Non-pigmented ciliary epithelial cell (primary cell): ENCODE data around the gene SSUH2.
"Not testable (repeated sequence)": the region's sequence is repeated elsewhere in the genome, so short reads cannot be mapped to it uniquely, and the experiment has no call there.

Experiments used
- DNase-seq: peaks from one replicate; pipeline ENCODE4 v3.0.0-alpha.2; 2010; ENCODE audit warnings: low read depth

The SSUH2 gene, protein sequence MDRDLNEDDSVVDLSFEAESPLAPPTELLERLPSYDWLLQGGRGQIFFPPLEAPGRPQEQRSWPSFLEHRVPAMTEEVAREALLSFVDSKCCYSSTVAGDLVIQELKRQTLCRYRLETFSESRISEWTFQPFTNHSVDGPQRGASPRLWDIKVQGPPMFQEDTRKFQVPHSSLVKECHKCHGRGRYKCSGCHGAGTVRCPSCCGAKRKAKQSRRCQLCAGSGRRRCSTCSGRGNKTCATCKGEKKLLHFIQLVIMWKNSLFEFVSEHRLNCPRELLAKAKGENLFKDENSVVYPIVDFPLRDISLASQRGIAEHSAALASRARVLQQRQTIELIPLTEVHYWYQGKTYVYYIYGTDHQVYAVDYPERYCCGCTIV

GRCh38 chr3:8644748-8645390 lies at the start of gene SSUH2:
TSS of gene SSUH2 (minus strand) at chr3:8644798. CDS start at chr3:8644758, 40 bp downstream.
- no peak for DNase-seq

GRCh38 chr3:8691295-8691694 lies 46.7 kb upstream of the SSUH2 start:
- DNase-seq, result not testable (repeated sequence)

- not testable (repeated sequence) for DNase-seq
Measured at GRCh38 chr3:8684992-8685391, 40.4 kb upstream of the SSUH2 start.

DNA sequence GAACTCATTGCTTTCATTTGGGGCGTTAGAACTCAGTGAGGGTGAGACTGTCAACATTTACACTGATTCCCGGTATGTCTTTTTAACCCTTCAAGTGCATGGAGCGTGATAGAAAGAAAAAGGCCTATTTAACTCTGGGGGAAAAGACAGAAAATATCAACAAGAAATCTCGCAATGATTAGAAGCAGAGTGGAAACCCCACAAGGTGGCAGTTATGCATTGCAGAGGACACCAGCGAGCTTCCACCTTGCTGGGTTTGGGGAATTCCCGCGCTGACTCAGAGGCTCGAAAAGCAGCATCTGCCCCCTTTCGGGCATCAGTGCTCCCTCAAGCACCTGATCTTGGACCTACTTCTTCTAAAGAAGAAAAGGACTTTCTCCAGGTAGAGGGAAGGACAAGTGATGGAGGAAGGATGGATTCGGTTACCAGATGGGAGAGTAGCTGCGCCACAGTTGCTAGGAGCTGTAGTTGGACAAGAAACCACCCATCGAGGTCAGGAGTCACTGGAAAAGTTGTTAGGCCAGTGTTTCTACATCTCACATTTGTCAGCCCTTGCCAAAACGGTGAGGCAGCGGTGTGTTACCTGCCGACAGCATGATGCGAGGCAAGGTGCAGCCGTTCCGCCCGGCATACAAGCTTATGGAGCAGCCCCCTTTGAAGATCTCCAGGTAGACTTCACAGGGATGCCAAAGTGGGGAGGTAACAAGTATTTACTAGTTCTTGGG lies 38.4 kb upstream of the SSUH2 start:
- DNase-seq, result not testable (repeated sequence)

- not testable (repeated sequence) for DNase-seq
Measured at GRCh38 chr3:8681881-8682538, 37.4 kb upstream of the SSUH2 start.

DNA sequence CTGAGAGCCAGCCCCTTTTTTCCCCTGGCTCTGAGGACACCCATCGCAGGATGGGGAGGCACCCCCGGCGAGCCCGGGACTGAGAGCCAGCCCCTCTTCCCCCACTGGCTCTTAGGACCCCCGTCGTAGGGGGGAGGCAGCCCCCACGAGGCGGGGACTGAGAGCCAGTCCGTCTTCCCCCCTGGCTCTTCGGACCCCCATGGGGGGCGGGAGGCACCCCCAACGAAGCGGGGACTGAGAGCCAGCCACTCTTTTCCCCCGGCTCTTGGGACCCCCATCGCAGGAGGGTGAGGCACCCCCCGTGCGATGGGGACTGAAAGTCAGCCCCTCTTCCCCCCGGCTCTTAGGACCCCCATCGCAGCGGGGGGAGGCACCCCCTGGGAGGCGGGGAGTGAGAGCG lies 36.8 kb upstream of the SSUH2 start:
- DNase-seq, result no peak

DNA sequence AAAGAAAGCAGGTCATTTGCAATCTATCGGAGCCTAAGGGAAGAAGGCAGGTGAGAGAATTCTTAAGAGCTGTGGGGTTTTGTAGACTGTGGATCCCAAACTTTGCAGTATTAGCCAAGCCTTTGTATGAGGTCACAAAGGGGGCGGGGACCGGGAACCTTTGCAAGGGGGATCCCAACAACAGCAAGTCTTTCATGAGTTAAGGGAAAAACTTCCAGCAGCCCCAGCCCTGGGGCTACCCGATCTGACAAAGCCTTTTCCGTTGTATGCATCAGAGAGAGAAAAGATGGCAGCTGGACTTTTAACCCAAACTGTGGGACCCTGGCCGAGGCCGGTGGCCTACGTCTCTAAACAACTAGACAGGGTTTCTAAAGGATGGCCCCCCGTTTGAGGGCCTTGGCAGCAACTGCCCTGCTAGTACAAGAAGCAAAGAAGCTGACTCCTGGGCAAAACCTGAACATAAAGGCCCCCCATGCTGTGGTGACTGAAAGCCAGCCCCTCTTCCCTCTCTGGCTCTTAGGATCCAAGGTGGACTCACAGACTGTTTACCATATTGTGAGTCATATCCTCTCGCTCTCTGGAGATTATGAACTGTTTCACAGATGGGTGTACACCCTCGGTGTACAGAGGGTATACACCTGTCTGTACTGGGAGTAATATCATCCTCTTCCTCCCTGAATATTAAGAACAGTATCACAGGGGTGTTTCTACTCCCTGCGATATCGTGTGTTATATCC lies 35.4 kb upstream of the SSUH2 start:
- DNase-seq, result not testable (repeated sequence)

DNA sequence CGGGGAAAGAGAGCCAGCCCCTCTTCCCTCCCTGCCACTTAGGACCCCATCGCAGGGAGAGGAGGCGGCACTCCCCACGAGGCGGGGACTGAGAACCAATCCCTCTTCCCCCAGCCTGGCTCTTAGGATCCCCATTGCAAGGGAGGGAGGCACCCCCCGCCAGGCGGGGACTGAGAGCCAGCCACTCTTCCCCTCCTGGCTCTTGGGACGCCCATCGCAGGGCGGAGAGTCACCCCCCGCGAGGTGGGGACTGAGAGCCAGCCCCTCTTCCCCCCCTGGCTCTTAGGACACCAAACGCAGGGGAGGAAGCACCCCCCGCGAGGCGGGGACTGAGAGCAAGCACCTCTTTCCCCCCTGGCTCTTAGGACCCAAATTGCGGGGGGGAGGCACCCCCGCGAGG lies 34.2 kb upstream of the SSUH2 start:
- DNase-seq, result no peak

GRCh38 chr3:8677258-8677657 lies 32.7 kb upstream of the SSUH2 start:
- DNase-seq, result not testable (repeated sequence)

DNA sequence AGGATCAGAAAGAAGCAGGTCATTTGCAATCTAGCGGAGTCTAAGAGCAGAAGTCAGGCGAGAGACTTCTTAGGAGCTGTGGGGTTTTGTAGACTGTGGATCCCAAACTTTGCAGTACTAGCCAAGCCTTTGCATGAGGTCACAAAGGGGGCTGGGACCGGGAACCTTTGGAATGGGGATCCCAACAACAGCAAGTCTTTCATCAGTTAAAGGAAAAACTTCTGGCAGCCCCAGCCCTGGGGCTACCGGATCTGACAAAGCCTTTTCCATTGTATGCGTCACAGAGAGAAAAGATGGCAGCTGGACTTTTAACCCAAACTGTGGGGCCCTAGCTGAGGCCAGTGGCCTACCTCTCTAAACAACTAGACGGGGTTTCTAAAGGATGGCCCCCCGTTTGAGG lies 31.0 kb upstream of the SSUH2 start:
- not testable (repeated sequence) for DNase-seq

DNA sequence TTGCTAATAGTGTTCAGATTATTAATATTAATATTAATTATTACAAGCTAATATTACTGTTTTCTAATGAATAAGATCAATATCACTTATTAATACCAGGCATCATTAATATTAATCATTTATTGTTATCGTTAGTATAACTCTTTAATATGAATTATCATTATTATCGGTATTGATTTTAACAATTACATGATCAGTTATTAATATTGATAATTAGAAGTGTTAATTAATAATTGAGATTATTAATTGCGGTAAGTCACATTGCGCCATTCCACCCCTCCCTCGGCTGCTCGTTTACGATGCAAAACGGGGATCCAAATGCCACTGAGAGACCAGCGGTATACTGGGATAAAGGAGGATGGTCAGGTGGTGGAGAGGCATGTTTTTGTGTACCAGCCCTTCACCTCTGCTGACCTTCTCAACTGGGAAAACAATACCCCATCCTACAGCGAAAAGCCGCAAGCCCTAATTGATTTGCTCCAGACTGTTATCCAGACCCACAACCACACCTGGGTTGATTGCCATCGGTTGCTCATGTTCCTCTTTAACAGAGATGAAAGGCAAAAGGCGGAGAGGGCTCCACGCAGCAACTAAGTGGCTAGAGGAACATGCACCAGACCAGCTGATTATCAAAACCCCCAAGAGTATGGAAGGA lies 28.6 kb upstream of the SSUH2 start:
- no peak for DNase-seq

- DNase-seq, result no peak
Measured at GRCh38 chr3:8669019-8669418, 24.4 kb upstream of the SSUH2 start.

DNA sequence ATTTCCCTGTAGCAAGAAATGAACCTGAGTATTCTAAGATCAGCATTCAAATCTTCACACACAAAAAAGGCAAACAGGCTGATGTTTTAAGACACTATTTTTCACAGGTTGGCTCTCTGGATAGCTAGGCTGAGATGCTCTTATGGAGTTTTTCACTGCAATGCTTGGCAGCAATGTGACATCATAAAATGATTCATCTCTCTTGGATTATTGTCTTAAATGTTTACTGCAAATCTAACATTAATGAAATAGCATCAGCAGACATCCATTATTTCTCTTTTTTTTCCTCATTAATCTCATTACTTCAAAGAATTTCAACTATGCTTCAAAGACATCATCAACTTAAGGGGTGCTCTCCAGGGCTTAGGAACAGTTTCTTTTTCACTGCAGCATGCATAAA lies 23.6 kb upstream of the SSUH2 start:
- no peak for DNase-seq

DNA sequence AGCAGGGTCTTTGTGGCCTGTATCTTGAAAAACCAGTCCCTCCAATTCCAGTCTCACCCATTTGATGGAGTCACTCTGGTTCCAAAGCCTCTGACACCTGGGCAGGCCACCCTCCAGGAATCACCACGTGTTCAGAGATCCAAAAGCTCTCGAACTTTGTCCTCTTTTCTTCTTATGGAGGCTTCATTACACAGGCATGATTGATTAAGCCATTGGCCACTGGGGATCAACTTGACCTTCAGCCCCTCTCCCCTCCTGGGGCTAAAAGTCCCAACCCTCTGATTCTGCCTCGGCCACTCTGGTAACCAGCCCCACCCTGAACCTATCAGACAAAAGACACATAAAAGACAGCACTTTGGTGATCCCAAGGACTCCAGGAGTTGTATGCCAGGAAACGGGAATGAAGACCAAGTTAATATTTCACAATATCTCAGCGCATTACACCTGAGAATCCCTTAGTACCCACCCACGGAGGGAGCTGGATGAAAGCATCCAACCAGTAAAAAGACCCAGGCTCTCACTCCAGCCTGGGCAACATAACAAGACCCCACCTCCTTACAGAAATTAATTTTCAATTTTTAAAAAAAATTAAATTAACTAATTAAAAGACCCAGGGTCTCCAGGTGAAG lies 23.0 kb upstream of the SSUH2 start:
- DNase-seq, result no peak

- no peak for DNase-seq
Measured at GRCh38 chr3:8665407-8665896, 20.9 kb upstream of the SSUH2 start.

- no peak for DNase-seq
Measured at GRCh38 chr3:8663177-8664061, 18.8 kb upstream of the SSUH2 start.

GRCh38 chr3:8662594-8662993 lies 18.0 kb upstream of the SSUH2 start:
- no peak for DNase-seq

DNA sequence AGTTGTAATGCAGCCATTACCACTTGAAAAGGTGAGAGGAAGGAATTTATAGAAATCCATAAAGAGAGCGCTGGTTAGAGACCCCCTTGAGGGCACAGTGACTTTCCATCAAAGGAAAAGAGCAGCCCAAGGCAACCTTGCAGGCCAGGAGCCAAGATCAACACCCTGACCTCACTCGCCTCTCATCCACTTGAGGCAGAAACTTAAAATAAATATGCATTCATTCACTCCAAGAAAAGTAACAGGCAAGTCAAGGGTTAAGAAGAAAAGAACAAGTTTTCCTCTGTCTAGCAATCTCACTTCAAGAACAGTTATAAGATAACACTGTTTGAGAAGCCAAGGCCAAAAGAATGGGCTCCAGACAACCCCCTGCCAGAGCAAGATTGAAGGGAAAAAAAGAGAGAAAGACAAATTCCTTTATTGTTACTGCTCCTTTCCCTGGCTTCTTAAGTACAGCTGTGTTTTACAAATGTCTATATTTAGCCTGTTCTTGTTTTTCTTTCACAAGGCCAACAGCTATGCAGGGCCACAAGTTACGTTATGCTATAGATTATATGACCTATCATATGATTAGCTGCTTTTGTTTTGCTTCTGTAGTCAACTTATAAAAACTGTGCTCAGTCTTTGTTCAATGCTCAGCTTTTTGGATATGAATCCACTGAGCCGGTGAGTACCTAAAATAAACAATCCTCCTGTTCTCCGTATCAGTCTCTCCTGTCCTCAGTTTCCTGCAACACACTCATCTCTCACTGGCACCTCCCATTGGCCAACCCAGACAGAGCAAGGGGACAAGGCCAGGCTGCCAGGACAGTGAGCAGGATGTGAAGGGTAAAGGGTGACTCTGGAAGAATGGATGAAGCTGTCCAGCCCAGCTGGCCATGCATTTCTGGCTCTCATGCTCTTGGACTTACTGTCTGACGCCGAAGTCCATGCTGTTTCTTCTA lies 15.8 kb upstream of the SSUH2 start:
- DNase-seq, result no peak
